Esophagus muscularis mucosa (tissue), 4 donors: ENCODE data around the gene SMCO4. TPM values are rescaled to one million over a fixed set of nuclear protein-coding genes. Genes with fewer than 3 reads are reported as not detected.
"Not testable (repeated sequence)": the region's sequence is repeated elsewhere in the genome, so short reads cannot be mapped to it uniquely, and the experiment has no call there.

Experiments used
- DNase-seq: peaks from one replicate; pipeline ENCODE4 v3.0.0-alpha.2; 2017; ENCODE audit errors: extremely low spot score
- H3K27ac ChIP-seq, 4 donors: fragments of 200-600 bp; sonication (generic); replicated peaks in 1 of 4; 1 replicate in 3 of 4; 2 replicates in 1 of 4; pipeline ENCODE4 v1.5.1; 2016 to 2019; ENCODE audit warnings: mild to moderate bottlenecking in 1 of 4
- H3K27me3 ChIP-seq, 4 donors: fragments of 200-600 bp; sonication (generic); one replicate each; pipeline versions ENCODE4 v1.5.1 to v1.6.0; 2016 to 2019
- H3K36me3 ChIP-seq, 4 donors: fragments of 200-600 bp; sonication (generic); one replicate each; pipeline ENCODE4 v1.5.1; 2016 to 2019
- H3K4me1 ChIP-seq, 4 donors: fragments of 200-600 bp; sonication (generic); one replicate each; pipeline ENCODE4 v1.5.1; 2016 to 2019
- H3K4me3 ChIP-seq, 4 donors: fragments of 200-600 bp; sonication (generic); 1 replicate in 2 of 4; 2 replicates in 2 of 4; pipeline ENCODE4 v1.5.1; 2016 to 2019; ENCODE audit warnings: mild to moderate bottlenecking in 4 of 4, moderate library complexity in 1 of 4
- H3K9me3 ChIP-seq, 4 donors: fragments of 200-600 bp; sonication (generic); 1 replicate in 3 of 4; 2 replicates in 1 of 4; pipeline ENCODE4 v1.5.1; 2016 to 2019
- EP300 ChIP-seq: sonication (generic); formaldehyde crosslinking; IDR thresholded peaks from one replicate; pipeline ENCODE4 v1.6.1; 2017; ENCODE audit warnings: antibody characterized with exemption
- POLR2A ChIP-seq: fragments of 450-650 bp; IDR thresholded peaks from one replicate; pipeline ENCODE4 v1.6.1; 2017; ENCODE audit warnings: antibody characterized with exemption, moderate library complexity, mild to moderate bottlenecking, low read depth
- POLR2AphosphoS5 ChIP-seq, 2 donors: sonication (generic); formaldehyde crosslinking; IDR thresholded peaks; one replicate each; pipeline ENCODE4 v1.6.1; 2017; ENCODE audit warnings: antibody characterized with exemption in 2 of 2
- WGBS: methylation state at CpG from one replicate; pipeline ENCODE4 v1.1.5; 2018; 5-methylcytosine and 5-hydroxymethylcytosine counted together
- intact Hi-C: fragments of 100-400 bp; cut with DNase I; formaldehyde crosslinking; loops from one replicate; pipeline ENCODE4 v1.15.1; 2023
- total RNA-seq, 4 donors: library from RNA; depleted of rRNA; stranded (reverse); fragments of >200 nt; gene quantifications; one replicate each; pipeline versions ENCODE4 v1.1.0 to v1.2.1, GENCODE V29; 2016
- TF ChIP-seq, protein P1 (sequence below), 3 experiments: fragments of 200-600 bp in 2 of 3; fragments of 450-650 bp in 1 of 3; sonication (generic) in 2 of 3; IDR thresholded peaks; one replicate each; pipeline ENCODE4 v1.5.1; 2017 to 2019; ENCODE audit warnings: antibody characterized with exemption in 3 of 3, mild to moderate bottlenecking in 2 of 3, moderate library complexity in 1 of 3

Gene SMCO4
- total RNA-seq, 4 donors from 2014 or later, result 6.2 to 18.6 (median 10.3) TPM

DNA sequence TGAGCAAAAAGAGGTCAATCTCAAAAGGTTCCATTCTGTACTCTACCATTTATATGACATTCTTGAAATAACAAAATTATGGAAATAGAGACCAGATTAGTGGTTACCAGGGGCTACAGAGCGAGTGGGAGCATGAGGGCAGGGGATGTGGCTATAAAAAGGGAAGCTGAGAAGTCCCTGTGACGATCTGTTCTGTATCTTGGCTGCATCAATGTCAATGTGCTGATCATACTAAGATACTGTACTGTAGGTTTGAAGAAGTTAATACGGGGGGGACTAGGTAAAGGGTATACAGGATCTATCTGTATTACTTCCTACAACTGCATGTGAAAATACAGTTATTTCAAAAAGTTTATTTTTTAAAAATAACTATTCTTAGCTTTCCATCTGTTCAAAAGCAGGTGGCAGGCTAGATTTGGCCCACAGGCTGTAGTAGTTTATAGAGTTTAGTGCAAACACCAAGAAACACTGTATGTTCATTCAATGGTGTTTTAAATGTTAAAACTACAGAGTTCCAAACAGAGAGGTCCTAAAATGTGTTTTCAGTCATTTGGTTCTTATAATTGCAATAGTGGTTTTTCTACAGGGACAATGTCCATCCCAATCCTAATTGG lies 78.2 kb downstream of the SMCO4 start:
- no peaks in the 10 kb centered on the region for H3K9me3 ChIP-seq
- TF ChIP-seq EP300, result no peak
- no peak for TF ChIP-seq POLR2AphosphoS5 (IDR thresholded peaks at IDR 0.05)
- no peak for TF ChIP-seq POLR2A
- TF ChIP-seq, protein P1, sequence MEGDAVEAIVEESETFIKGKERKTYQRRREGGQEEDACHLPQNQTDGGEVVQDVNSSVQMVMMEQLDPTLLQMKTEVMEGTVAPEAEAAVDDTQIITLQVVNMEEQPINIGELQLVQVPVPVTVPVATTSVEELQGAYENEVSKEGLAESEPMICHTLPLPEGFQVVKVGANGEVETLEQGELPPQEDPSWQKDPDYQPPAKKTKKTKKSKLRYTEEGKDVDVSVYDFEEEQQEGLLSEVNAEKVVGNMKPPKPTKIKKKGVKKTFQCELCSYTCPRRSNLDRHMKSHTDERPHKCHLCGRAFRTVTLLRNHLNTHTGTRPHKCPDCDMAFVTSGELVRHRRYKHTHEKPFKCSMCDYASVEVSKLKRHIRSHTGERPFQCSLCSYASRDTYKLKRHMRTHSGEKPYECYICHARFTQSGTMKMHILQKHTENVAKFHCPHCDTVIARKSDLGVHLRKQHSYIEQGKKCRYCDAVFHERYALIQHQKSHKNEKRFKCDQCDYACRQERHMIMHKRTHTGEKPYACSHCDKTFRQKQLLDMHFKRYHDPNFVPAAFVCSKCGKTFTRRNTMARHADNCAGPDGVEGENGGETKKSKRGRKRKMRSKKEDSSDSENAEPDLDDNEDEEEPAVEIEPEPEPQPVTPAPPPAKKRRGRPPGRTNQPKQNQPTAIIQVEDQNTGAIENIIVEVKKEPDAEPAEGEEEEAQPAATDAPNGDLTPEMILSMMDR (IDR thresholded peaks at IDR 0.05), result no peak
- no peak overlapping the region for H3K4me3 ChIP-seq
- intact Hi-C loops, result no loop called here
- 75% methylated on average over 3 of the region's 3 CpGs for WGBS
- DNase-seq, result no peak
- H3K27ac ChIP-seq, result no peak overlapping the region
- H3K36me3 ChIP-seq, result no peaks in the 10 kb centered on the region
- no peaks in the 10 kb centered on the region for H3K27me3 ChIP-seq
- H3K4me1 ChIP-seq, result no peaks in the 10 kb centered on the region

DNA sequence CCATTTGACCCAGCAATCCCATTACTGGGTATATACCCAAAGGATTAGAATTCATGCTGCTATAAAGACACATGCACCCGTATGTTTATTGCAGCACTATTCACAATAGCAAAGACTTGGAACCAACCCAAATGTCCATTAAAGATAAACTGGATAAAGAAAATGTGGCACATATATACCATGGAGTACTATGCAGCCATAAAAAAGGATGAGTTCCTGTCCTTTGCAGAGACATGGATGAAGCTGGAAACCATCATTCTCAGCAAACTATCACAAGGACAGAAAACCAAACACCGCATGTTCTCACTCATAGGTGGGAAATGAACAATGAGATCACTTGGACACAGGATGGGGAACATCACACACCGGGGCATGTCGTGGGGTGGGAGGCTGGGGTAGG lies 79.5 kb downstream of the SMCO4 start:
- H3K4me3 ChIP-seq, DNase-seq, H3K4me1 ChIP-seq, H3K36me3 ChIP-seq, H3K27me3 ChIP-seq, H3K27ac ChIP-seq, intact Hi-C loops, H3K9me3 ChIP-seq: not testable (repeated sequence)
- 94% methylated on average over 4 of the region's 4 CpGs for WGBS

GRCh38 chr11:93458286-93458685 lies 84.9 kb downstream of the SMCO4 start:
- no peak overlapping the region for H3K4me3 ChIP-seq
- TF ChIP-seq POLR2A (no peak), POLR2AphosphoS5 (IDR thresholded peaks at IDR 0.05) (no peak), EP300 (no peak)
- TF ChIP-seq, protein P1 (IDR thresholded peaks at IDR 0.05), result no peak
- H3K4me1 ChIP-seq, result no peaks in the 10 kb centered on the region
- WGBS, result 90% methylated on average over 9 of the region's 9 CpGs
- no peaks in the 10 kb centered on the region for H3K27me3 ChIP-seq
- intact Hi-C loops, result no loop called here
- H3K36me3 ChIP-seq, result no peaks in the 10 kb centered on the region
- no peaks in the 10 kb centered on the region for H3K9me3 ChIP-seq
- no peak for DNase-seq
- H3K27ac ChIP-seq, result no peak overlapping the region

DNA sequence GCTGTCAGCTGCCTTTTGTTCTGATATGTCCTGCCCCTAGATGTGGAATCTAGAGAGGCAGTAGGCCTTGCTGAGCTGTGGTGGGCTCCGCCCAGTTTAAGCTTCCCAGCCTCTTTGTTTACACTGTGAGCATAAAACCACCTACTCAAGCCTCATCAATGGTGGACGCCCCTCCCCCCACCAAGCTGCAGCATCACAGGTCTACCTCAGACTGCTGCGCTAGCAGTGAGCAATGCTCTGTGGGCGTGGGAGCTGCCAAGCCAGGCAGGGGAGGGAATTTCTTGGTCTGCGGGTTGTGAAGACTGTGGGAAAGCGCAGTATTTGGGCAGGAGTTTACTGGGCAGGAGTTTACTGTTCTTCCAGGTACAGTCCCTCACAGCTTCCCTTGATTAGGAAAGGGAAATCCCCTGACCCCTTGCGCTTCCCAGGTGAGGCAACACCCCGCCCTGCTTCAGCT lies 98.5 kb downstream of the SMCO4 start:
- Histone ChIP-seq H3K27me3 (no peaks in the 10 kb centered on the region), H3K27ac (no peak overlapping the region), H3K4me1 (no peaks in the 10 kb centered on the region), H3K36me3 (no peaks in the 10 kb centered on the region), H3K4me3 (no peak overlapping the region), H3K9me3 (peaks cover 0 to 4% (median 0%) of the 10 kb centered on the region in 4 donors)
- WGBS, result 65% methylated on average over 6 of the region's 8 CpGs
- DNase-seq, result no peak
- TF ChIP-seq EP300 (no peak), POLR2AphosphoS5 (IDR thresholded peaks at IDR 0.05) (no peak), POLR2A (no peak)
- TF ChIP-seq, protein P1 (IDR thresholded peaks at IDR 0.05), result no peak
- intact Hi-C loops, result no loop called here

DNA sequence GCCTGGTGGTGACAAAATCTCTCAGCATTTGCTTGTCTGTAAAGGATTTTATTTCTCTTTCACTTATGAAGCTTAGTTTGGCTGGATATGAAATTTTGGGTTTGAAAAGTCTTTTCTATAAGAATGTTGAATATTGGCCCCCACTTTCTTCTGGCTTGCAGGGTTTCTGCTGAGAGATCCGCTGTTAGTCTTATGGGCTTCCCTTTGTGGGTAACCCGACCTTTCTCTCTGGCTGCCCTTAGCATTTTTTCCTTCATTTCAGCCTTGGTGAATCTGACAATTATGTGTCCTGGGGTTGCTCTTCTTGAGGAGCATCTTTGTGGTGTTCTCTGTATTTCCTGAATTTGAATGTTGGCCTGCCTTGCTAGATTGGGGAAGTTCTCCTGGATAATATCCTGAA lies 100.0 kb downstream of the SMCO4 start:
- 88% methylated on average over 2 of the region's 2 CpGs for WGBS
- H3K4me1 ChIP-seq, H3K4me3 ChIP-seq, H3K27me3 ChIP-seq, H3K27ac ChIP-seq, DNase-seq, H3K36me3 ChIP-seq, intact Hi-C loops, H3K9me3 ChIP-seq: not testable (repeated sequence)

DNA sequence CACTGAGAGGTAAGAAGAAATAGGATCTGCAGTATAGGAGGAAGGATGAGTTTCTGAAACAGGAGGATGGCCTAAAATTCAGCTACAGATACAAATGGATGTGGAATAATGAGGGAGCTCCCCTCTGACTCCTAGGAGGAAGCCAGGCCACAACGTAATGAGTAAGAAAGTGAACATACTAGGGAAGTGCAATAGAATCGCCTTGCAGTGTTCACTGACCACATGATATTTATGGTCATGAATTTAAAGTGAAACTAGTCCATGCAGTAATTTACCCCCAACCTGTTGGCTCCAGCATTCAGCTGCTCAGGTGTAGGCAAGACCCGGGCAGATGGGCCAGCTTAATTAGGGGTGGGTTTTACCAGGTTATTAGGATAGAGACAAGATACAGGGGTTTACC lies 110.9 kb downstream of the SMCO4 start:
- Histone ChIP-seq H3K4me3 (no peak overlapping the region), H3K9me3 (no peaks in the 10 kb centered on the region), H3K27ac (no peak overlapping the region), H3K27me3 (no peaks in the 10 kb centered on the region), H3K4me1 (no peaks in the 10 kb centered on the region), H3K36me3 (no peaks in the 10 kb centered on the region)
- 85% methylated on average over 3 of the region's 3 CpGs for WGBS
- TF ChIP-seq POLR2A (no peak), POLR2AphosphoS5 (IDR thresholded peaks at IDR 0.05) (no peak), EP300 (no peak)
- TF ChIP-seq, protein P1 (IDR thresholded peaks at IDR 0.05), result no peak
- intact Hi-C loops, result no loop called here
- no peak for DNase-seq
